ENCODE results near the gene ZNF662.

GRCh38 chr3:42957573-42957972, 51.6 kb downstream of the ZNF662 start:
- TF ChIP-seq GATA2 (IDR thresholded peaks at IDR 0.05; ENCODE audit: low read depth, low read length): no peak
- TF ChIP-seq GATA3 (IDR thresholded peaks at IDR 0.05; ENCODE audit: low read depth, low read length): no peak
